Kasumi-1 (cell line): Measurements from ENCODE around the gene FAM174B.

Experiments used
- DNase-seq, 2 experiments: peaks; one replicate each; lab custom pipeline; 2025; lab: John Stamatoyannopoulos, UW

Gene FAM174B

DNA sequence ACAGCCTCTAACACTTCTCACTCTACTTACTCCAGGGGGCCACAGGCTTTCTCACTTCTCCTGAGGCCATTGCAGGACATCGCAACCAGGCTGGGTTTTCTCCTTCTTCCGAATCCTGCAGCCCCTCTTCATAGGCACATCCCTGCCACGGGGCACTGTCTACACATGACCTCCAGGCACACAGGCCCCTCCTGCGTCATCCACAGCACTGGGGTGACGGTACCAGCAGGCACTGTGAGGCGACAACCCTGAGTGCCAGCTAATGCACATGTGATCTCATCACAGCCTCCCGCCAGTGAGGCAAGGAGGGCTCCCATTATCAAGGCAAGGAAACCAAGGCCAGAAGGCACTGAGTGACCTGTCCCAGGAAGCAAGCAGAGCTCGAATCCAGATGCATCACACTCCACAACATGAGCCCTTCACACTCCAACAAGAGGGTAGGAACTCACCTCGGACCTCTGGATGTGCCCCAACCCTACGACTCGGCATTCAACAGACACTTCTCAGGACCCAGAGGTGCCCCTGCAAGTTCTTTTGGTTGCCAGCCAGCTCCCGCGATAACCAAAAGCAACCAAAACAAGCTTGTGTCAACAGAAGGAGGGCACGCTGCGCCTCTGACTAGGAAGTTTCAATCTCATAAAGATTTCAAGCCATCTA, 16.7 kb downstream of the FAM174B start:
- no peak for DNase-seq

DNA sequence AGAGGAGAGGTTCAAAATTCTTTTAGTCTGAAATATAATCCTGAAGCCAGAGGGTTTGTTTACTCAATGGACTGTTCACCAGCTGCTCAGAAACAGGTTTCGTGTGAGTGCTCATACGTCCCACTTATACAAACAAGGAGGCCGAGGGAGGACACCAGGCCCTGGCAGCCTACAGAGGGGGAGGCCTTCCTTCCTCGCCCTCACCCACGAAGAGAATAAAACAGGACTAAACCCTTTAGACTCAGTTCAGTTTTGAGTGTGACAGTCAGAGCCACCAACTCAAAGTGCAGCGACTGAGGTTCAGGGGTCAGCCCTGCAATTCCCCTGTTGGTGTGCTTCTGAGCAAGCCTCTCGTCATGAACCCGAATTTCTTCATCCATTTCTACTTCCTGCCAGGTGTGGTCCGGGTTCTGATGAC, 17.3 kb downstream of the FAM174B start:
- DNase-seq, result no peak

- DNase-seq, result no peak
These were observed 17.9 kb downstream of the FAM174B start for GRCh38 chr15:92637626-92638025.

GRCh38 chr15:92636908-92637481, 18.6 kb downstream of the FAM174B start:
- DNase-seq, result no peak

GRCh38 chr15:92636401-92636907, 19.1 kb downstream of the FAM174B start:
- no peak for DNase-seq

DNA sequence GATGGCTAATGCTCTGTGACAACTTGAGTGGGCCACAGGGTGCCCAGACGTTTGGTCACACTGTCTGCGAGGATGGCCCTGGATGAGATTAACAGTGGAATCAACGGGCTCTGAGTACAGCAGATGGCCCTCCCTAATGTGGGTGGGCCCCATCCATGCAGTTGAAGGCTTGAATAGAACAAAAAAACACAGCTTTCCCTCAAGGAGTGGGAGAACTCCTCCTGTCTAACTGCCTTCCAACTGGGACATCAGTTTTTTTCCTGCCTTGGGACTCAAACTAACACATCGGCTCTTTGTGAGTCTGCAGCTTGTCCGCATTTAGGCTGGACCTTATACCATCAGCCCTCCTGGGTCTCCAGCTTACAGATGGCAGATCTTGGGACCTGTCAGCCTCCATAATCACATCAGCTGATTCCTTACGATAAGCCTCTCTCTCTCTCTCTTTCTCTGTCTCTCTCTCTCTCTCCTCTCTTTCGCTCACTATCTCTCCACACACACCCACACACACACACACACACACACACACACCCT, 20.8 kb downstream of the FAM174B start:
- no peak for DNase-seq

- DNase-seq, result no peak
These were observed 21.5 kb downstream of the FAM174B start for GRCh38 chr15:92634060-92634459.

GRCh38 chr15:92633418-92633817, 22.2 kb downstream of the FAM174B start:
- no peak for DNase-seq

DNA sequence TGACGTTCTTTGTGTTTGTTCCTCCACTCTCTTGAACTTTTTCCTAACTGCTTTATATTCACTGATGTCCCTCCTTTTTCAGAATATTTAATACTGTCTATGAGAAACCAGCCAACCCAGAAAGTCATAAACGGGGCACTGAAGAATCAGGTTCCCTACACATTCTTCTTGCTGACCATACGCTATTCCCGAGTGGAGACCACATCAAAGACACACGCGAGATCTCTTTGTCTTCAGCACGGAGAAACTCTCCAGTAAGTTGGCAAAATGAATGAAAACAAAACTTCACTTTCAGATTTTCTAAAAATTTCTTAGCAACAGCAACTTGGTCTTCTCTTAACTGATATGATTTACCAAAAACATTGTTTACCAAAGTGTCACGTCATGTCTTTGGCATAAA, 22.6 kb downstream of the FAM174B start:
- DNase-seq, result no peak

- no peak for DNase-seq
These were observed 23.9 kb downstream of the FAM174B start for GRCh38 chr15:92631721-92632120.

- DNase-seq, result no peak
These were observed 25.5 kb downstream of the FAM174B start for GRCh38 chr15:92629975-92630626.

- no peak for DNase-seq
These were observed 26.1 kb downstream of the FAM174B start for GRCh38 chr15:92629276-92629974.

- DNase-seq, result no peak
These were observed 28.6 kb downstream of the FAM174B start for GRCh38 chr15:92627014-92627413.

DNA sequence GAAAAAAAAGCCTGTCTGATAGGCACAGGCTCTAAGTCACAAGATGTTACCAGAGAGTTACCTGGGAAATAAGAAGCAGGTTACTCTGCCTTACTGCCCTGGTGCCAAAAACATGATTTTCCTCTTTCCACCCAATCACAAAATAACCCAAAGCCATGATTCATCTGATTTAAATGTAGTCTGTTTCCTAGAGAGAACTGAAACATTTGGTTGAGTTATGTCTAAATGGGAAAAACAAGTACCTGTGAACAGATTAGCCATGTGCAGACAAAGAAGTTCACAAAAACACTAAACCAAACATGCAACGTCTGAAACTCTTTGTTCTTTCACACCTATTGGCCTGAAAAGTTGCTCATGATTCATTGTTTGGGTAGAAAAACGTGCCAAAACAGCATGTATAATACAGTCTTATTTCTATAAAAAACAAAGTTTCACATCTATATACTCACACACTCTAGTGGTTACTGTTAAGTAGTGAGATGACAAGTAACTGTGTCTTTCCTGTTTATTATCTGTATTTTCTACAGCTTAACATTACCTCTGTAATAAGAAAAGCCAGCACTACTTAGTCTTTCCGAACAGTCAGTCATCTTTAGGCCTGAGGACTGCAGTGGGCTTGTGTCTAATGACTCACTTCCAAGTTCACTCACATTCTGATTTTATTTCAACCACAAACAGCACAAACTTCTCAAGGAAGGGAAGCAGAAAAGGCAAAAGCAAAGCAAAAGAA, 30.2 kb downstream of the FAM174B start:
- no peak for DNase-seq

DNA sequence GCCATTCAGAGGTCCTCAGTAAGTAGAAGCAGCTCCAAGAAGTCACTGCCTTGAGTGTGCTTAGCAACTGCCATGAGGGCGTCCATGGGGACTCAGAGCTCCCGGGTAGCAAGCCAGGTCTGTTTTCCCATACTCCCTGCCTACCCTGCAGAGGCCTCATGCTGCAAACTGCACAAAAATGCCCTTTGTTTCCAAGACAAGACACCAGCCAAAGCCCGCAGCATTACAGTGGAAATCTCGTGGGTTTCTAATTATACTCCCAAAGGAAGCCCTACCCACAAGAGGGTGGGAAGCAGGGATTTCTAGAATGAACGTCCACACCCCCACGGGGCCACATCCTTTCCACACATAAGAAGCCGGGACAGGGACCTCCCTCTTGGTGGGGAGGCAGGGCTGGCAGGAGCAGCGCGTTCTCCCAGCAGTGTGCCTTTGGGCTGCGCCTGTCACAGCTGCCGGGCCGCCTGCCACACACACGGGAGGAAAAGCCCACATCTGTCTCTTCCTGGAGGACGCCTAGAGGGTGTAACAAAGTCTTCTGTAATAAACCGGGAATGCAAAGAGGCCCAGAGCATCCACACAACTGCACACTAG, 31.1 kb downstream of the FAM174B start:
- DNase-seq, result no peak

DNA sequence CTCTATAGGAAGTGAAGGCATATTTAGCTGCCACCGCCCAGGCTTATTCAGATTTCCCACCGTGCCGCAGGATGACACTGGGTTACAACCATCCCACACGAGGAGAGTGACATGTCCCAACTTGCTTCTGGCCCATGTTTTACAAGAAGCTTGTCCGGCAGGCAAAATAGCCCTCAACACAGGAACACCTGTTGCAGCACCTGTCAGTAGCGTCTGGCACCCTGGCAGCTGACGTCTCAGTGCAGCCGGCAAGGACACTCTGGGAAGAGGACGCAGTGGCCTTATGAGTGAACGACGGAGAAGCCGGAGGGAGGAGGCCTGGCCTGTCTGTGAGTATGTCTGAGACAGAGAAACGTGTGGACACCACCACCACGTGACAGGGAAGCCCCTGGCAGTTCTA, 32.1 kb downstream of the FAM174B start:
- no peak for DNase-seq

- DNase-seq, result no peak
These were observed 33.5 kb downstream of the FAM174B start for GRCh38 chr15:92621972-92622533.

- no peak for DNase-seq
These were observed 34.6 kb downstream of the FAM174B start for GRCh38 chr15:92620991-92621390.

GRCh38 chr15:92619145-92620101, 36.2 kb downstream of the FAM174B start:
- DNase-seq, result no peak
